ENCODE measurements around the gene HOXC9. TPM values are rescaled to one million over a fixed set of nuclear protein-coding genes. Genes with fewer than 3 reads are reported as not detected.
A peak's percentile ranks its signal among the peaks of the same experiment; 100 is the strongest.

Gene HOXC9
- total RNA-seq, 1 experiment from 2014 or later: not detected

GRCh38 chr12:53989227-53990113 lies 10.5 kb upstream of the HOXC9 start:
- no peak overlapping the region for H2BK12ac ChIP-seq (ENCODE audit: insufficient read length, low read depth, low read length)
- no CpG with 5 or more reads among the region's 28 CpGs for WGBS (ENCODE audit: extremely low coverage, insufficient read length, low lambda C conversion rate)
- no peak overlapping the region for H2AFZ ChIP-seq (ENCODE audit: low read length)
- no peak overlapping the region for H3K18ac ChIP-seq (ENCODE audit: insufficient read length, low read depth, low read length)
- H3K23ac ChIP-seq (ENCODE audit: insufficient read length, low read depth, low read length): no peak overlapping the region
- no peak overlapping the region for H2AK5ac ChIP-seq (ENCODE audit: insufficient read length, low read length)
- H2BK15ac ChIP-seq (ENCODE audit: low read depth, low read length): no peak overlapping the region
- no peaks in the 10 kb centered on the region for H3K79me1 ChIP-seq (ENCODE audit: insufficient read depth, low read depth, low read length, poor library complexity, severe bottlenecking)
- H2BK5ac ChIP-seq (ENCODE audit: insufficient read length, low read length): no peak overlapping the region
- H3K4ac ChIP-seq (ENCODE audit: low read depth, low read length): no peak overlapping the region
- H3K4me3 Mint-ChIP-seq: no peak overlapping the region
- H3K4me1 Mint-ChIP-seq: peaks cover 3 to 16% of the 10 kb centered on the region in 2 experiments; a peak in 2 of 4 replicates
- H3K9me3 Mint-ChIP-seq: peaks cover 3 to 8% of the 10 kb centered on the region in 2 experiments; a peak in 4 of 5 replicates
- H3K79me2 ChIP-seq (ENCODE audit: insufficient read depth, low read length): no peaks in the 10 kb centered on the region
- peaks cover 100% of the 10 kb centered on the region for H3K27me3 Mint-ChIP-seq (ENCODE audit: low read depth)
- H2BK120ac ChIP-seq (ENCODE audit: low read depth, low read length, poor library complexity, severe bottlenecking): no peak overlapping the region
- H3K27me3 ChIP-seq (ENCODE audit: insufficient read depth, low read length): peaks cover 96% of the 10 kb centered on the region
- no peak overlapping the region for H3K27ac Mint-ChIP-seq
- no peaks in the 10 kb centered on the region for H4K20me1 ChIP-seq (ENCODE audit: control insufficient read depth, insufficient read depth, insufficient read length)
- H3K23me2 ChIP-seq (ENCODE audit: insufficient read length, low read depth, low read length, poor library complexity, severe bottlenecking): no peaks in the 10 kb centered on the region
- H3K9ac ChIP-seq (ENCODE audit: extremely low read depth, insufficient read length, low read length): no peak overlapping the region
- no peak overlapping the region for H4K5ac ChIP-seq (ENCODE audit: insufficient read length, low read depth, low read length)
- no peak overlapping the region for H2BK20ac ChIP-seq (ENCODE audit: low read depth, low read length, poor library complexity, severe bottlenecking)
- H3K27ac ChIP-seq (ENCODE audit: insufficient read length, low read depth, low read length): no peak overlapping the region
- H3T11ph ChIP-seq (ENCODE audit: low read length): no peak overlapping the region
- peak; percentile 58 for TF ChIP-seq CTCF (conservative IDR thresholded peaks at IDR 0.05)
- no peak for DNase-seq
- no peaks in the 10 kb centered on the region; a peak in 2 of 7 replicates for H3K36me3 Mint-ChIP-seq (ENCODE audit: insufficient read depth in 1 of 3, low read depth in 3 of 3)
- no peaks in the 10 kb centered on the region for H3K9me3 ChIP-seq (ENCODE audit: control insufficient read depth, low read depth, low read length)
- H3K4me1 ChIP-seq (ENCODE audit: insufficient read depth, low read length): no peaks in the 10 kb centered on the region
- H3K14ac ChIP-seq (ENCODE audit: insufficient read depth, low read length): no peak overlapping the region
- H3K4me2 ChIP-seq (ENCODE audit: insufficient read depth, insufficient read length, low read length): no peak overlapping the region
- H4K91ac ChIP-seq (ENCODE audit: insufficient read length, low read depth, low read length): no peak overlapping the region
- H3K56ac ChIP-seq (ENCODE audit: insufficient read length, low read depth, low read length): no peak overlapping the region
- H4K8ac ChIP-seq (replicated peaks; ENCODE audit: insufficient read length, low read depth, low read length): no peak overlapping the region
